GM12875 (cell line): ENCODE data around the gene ZNF28.

Source experiments
- H3K4me3 ChIP-seq: one replicate; pipeline ENCODE4 v1.5.1; 2011; ENCODE audit warnings: low read depth, low read length, control low read depth
- CTCF ChIP-seq: IDR thresholded peaks from 2 replicates; pipeline ENCODE4 v1.5.1; 2011; ENCODE audit warnings: low read depth, mild to moderate bottlenecking, control low read depth, inconsistent platforms, low read length, moderate library complexity, borderline replicate concordance; ENCODE audit not compliant: insufficient read depth

ZNF28 gene

GRCh38 chr19:52749780-52750179 lies 71.7 kb downstream of the ZNF28 start:
- no peak for TF ChIP-seq CTCF
- no peak overlapping the region for H3K4me3 ChIP-seq

GRCh38 chr19:52748336-52748950 lies 73.0 kb downstream of the ZNF28 start:
- no peak for TF ChIP-seq CTCF
- no peak overlapping the region for H3K4me3 ChIP-seq
